HG03432 (cell line): ENCODE measurements around the gene SDSL.

Source experiments
- ATAC-seq: cut with Tn5 transposase; IDR thresholded peaks from one replicate; pipeline ENCODE4 v1.9.1; 2021; ENCODE audit warnings: mild to moderate bottlenecking, moderate library complexity; ENCODE audit not compliant: unreplicated experiment

SDSL gene

GRCh38 chr12:113466454-113467141 is 44.4 kb downstream of the SDSL start:
- ATAC-seq: no peak

GRCh38 chr12:113467142-113467501 is 44.9 kb downstream of the SDSL start:
- ATAC-seq: no peak

GRCh38 chr12:113467502-113468364 is 45.6 kb downstream of the SDSL start:
- no peak for ATAC-seq

GRCh38 chr12:113468365-113469223 is 46.4 kb downstream of the SDSL start:
- ATAC-seq: no peak

GRCh38 chr12:113469224-113469948 is 47.2 kb downstream of the SDSL start:
- ATAC-seq: no peak

GRCh38 chr12:113469949-113470743 is 48.0 kb downstream of the SDSL start:
- ATAC-seq: no peak

- ATAC-seq: no peak
Observed at GRCh38 chr12:113470871-113471618, 48.9 kb downstream of the SDSL start.

- no peak for ATAC-seq
Observed at GRCh38 chr12:113471619-113472171, 49.5 kb downstream of the SDSL start, which contains the start of gene LHX5. LHX5 (minus strand) TSS chr12:113471871; CDS start chr12:113471498, 373 bp downstream.

- no peak for ATAC-seq
Observed at GRCh38 chr12:113472191-113473121, 50.3 kb downstream of the SDSL start.

GRCh38 chr12:113473400-113473799 is 51.2 kb downstream of the SDSL start:
- no peak for ATAC-seq

GRCh38 chr12:113473942-113474341 is 51.8 kb downstream of the SDSL start:
- ATAC-seq: no peak

- no peak for ATAC-seq
Observed at GRCh38 chr12:113474635-113475436, 52.7 kb downstream of the SDSL start.

- ATAC-seq: no peak
Observed at GRCh38 chr12:113475451-113476175, 53.4 kb downstream of the SDSL start.

GRCh38 chr12:113476176-113476986 is 54.2 kb downstream of the SDSL start:
- no peak for ATAC-seq

- no peak for ATAC-seq
Observed at GRCh38 chr12:113477171-113477841, 55.1 kb downstream of the SDSL start.
